ENCODE measurements around the gene NOS1AP.
"Not testable (repeated sequence)": the region's sequence is repeated elsewhere in the genome, so short reads cannot be mapped to it uniquely, and the experiment has no call there.

NOS1AP gene

DNA sequence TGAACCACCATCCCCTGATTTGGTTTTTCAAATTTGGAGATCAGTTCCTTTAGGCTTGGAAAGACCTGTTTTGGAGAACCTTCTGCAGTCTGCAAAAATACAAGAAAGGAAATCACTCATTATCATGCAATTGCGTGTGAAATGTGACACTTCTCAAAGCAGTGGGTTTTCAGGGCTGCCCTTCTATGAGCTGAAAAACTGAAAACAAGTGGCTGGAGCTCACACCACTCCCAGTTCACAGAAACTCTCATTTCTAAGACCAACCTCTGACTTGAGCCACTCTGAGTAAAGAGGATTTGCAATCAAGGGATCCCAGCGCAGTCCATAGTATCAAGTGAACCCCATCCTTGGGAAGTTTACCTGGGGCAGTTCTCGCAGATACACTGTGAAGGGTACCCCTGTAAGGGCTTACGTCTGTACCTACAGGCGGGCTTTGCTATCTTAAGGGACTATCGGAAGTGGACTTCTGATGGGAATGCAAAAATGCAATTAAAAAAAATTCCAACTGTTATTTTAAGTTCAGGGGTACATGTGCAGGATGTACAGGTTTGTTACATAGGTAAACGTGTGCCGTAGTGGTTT, 329.6 kb downstream of the NOS1AP start:
- H3K4me3 ChIP-seq (ENCODE audit: low read length): 0 out of 2 replicates have a peak overlapping the region, but pooled peaks have one; percentile 12
- peak overlapping the region; percentile 25 for H3K27ac ChIP-seq (ENCODE audit: low read length)
- H3K9me3 ChIP-seq (ENCODE audit: insufficient read depth, low read depth, low read length): no peaks in the 10 kb centered on the region
- no peaks in the 10 kb centered on the region for H3K36me3 ChIP-seq (ENCODE audit: insufficient read depth, low read depth, low read length)
- H3K27me3 ChIP-seq (ENCODE audit: insufficient read depth, low read length): no peaks in the 10 kb centered on the region
- no peak overlapping the region for H3K9ac ChIP-seq (ENCODE audit: low read depth, low read length)
- peaks cover 17% of the 10 kb centered on the region for H3K4me1 ChIP-seq (ENCODE audit: insufficient read depth, low read length)

- Histone ChIP-seq H3K4me3 (ENCODE audit: low read length) (no peak overlapping the region), H3K36me3 (ENCODE audit: insufficient read depth, low read depth, low read length) (no peaks in the 10 kb centered on the region), H3K27ac (ENCODE audit: low read length) (no peak overlapping the region), H3K4me1 (ENCODE audit: insufficient read depth, low read length) (peaks cover 17% of the 10 kb centered on the region), H3K9me3 (ENCODE audit: insufficient read depth, low read depth, low read length) (no peaks in the 10 kb centered on the region), H3K9ac (ENCODE audit: low read depth, low read length) (no peak overlapping the region), H3K27me3 (ENCODE audit: insufficient read depth, low read length) (no peaks in the 10 kb centered on the region)
Measured at GRCh38 chr1:162400790-162401355, 331.4 kb downstream of the NOS1AP start.

- Histone ChIP-seq H3K27ac (ENCODE audit: low read length) (no peak overlapping the region), H3K4me1 (ENCODE audit: insufficient read depth, low read length) (no peaks in the 10 kb centered on the region; the same call in 1 of the 2 replicates), H3K9ac (ENCODE audit: low read depth, low read length) (no peak overlapping the region), H3K27me3 (ENCODE audit: insufficient read depth, low read length) (no peaks in the 10 kb centered on the region), H3K9me3 (ENCODE audit: insufficient read depth, low read depth, low read length) (no peaks in the 10 kb centered on the region), H3K4me3 (ENCODE audit: low read length) (no peak overlapping the region), H3K36me3 (ENCODE audit: insufficient read depth, low read depth, low read length) (no peaks in the 10 kb centered on the region)
Measured at GRCh38 chr1:162404550-162405160, 335.2 kb downstream of the NOS1AP start.

- Histone ChIP-seq H3K9me3 (ENCODE audit: insufficient read depth, low read depth, low read length) (no peaks in the 10 kb centered on the region), H3K36me3 (ENCODE audit: insufficient read depth, low read depth, low read length) (no peaks in the 10 kb centered on the region), H3K9ac (ENCODE audit: low read depth, low read length) (no peak overlapping the region), H3K27me3 (ENCODE audit: insufficient read depth, low read length) (no peaks in the 10 kb centered on the region), H3K4me1 (ENCODE audit: insufficient read depth, low read length) (no peaks in the 10 kb centered on the region), H3K4me3 (ENCODE audit: low read length) (no peak overlapping the region), H3K27ac (ENCODE audit: low read length) (no peak overlapping the region)
Measured at GRCh38 chr1:162405800-162406199, 336.3 kb downstream of the NOS1AP start.

GRCh38 chr1:162406811-162407210, 337.3 kb downstream of the NOS1AP start:
- H3K27me3 ChIP-seq (ENCODE audit: insufficient read depth, low read length): no peaks in the 10 kb centered on the region
- H3K27ac ChIP-seq (ENCODE audit: low read length): no peak overlapping the region
- no peaks in the 10 kb centered on the region for H3K4me1 ChIP-seq (ENCODE audit: insufficient read depth, low read length)
- H3K36me3 ChIP-seq (ENCODE audit: insufficient read depth, low read depth, low read length): no peaks in the 10 kb centered on the region
- H3K9ac ChIP-seq (ENCODE audit: low read depth, low read length): no peak overlapping the region
- H3K9me3 ChIP-seq (ENCODE audit: insufficient read depth, low read depth, low read length): no peaks in the 10 kb centered on the region
- no peak overlapping the region for H3K4me3 ChIP-seq (ENCODE audit: low read length)

DNA sequence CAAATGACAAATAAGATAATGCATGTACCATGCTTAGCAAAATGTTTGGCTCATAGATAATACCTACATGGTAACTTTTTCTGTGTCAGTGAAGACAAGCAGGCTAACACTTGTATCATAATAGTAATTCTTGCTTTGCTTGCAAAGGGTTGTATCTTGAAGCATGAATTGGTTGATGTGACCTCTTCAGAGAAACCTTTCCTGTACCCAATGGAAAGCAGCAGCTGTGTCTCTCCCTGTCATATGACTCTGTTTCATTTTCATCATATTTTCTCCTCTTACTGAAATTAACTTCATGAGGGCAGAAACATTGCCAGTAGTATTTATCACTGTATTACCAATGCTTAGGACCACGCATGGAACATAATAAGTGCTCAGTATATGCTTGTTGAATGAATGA, 338.0 kb downstream of the NOS1AP start:
- Histone ChIP-seq H3K9ac (ENCODE audit: low read depth, low read length) (no peak overlapping the region), H3K27me3 (ENCODE audit: insufficient read depth, low read length) (no peaks in the 10 kb centered on the region), H3K36me3 (ENCODE audit: insufficient read depth, low read depth, low read length) (no peaks in the 10 kb centered on the region), H3K9me3 (ENCODE audit: insufficient read depth, low read depth, low read length) (no peaks in the 10 kb centered on the region), H3K27ac (ENCODE audit: low read length) (no peak overlapping the region), H3K4me1 (ENCODE audit: insufficient read depth, low read length) (no peaks in the 10 kb centered on the region), H3K4me3 (ENCODE audit: low read length) (no peak overlapping the region)

DNA sequence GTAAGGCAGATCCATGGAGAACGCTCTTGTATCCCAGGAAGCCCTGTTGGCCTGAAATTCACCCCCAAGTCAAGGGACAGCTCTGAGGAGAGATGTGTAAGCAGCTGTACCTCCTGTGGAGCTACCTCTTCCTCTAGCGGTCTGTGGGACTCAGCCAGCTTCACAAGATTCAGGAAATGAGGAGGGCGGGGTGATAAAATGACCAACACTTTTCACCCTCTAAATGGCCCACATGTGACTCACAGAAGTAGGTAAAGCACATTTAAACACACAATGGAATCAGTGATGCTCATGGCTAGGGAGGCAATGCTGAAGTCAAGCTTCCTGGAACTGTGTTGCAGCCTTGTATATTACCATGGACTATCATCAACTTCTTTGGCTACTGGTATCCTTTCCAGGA, 342.5 kb downstream of the NOS1AP start, which contains the start of gene SH2D1B:
TSS of gene SH2D1B (minus strand) at position 135 of the 400 bp plus-strand sequence. CDS start at position 15, 120 bp downstream.
- H3K9ac ChIP-seq (ENCODE audit: low read depth, low read length): no peak within 1 kb of the TSS
- H3K4me3 ChIP-seq (ENCODE audit: low read length): no peak within 1 kb of the TSS
- no peak within 1 kb of the TSS for H3K27ac ChIP-seq (ENCODE audit: low read length)

DNA sequence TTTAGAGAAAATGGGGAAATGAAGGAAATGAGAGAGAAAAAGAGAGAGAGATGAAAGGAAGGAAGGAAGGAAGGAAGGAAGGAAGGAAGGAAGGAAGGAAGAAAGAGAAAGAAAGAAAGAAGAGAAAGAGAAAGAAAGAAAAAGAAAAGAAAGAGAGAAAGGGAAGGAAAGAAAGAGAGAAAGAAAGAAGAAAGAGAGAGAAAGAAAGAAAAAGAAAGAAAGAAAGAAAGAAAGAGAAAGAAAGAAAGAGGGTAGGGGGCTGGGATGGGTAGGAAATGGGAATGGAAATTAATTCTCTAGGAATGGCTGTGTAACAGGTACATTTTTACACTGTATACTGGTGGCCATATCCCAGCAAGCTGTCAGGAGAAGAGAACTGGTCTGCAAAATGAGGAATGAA, 346.7 kb downstream of the NOS1AP start:
- H3K27me3 ChIP-seq (ENCODE audit: insufficient read depth, low read length): no peaks in the 10 kb centered on the region
- no peak overlapping the region for H3K27ac ChIP-seq (ENCODE audit: low read length)
- H3K9ac ChIP-seq (ENCODE audit: low read depth, low read length): no peak overlapping the region
- peaks cover 5% of the 10 kb centered on the region; the same call in 1 of the 2 replicates for H3K9me3 ChIP-seq (ENCODE audit: insufficient read depth, low read depth, low read length)
- no peak overlapping the region for H3K4me3 ChIP-seq (ENCODE audit: low read length)
- no peaks in the 10 kb centered on the region for H3K36me3 ChIP-seq (ENCODE audit: insufficient read depth, low read depth, low read length)
- no peaks in the 10 kb centered on the region for H3K4me1 ChIP-seq (ENCODE audit: insufficient read depth, low read length)

More for the DNA sequence above, 342.5 kb downstream of the NOS1AP start, which contains the start of gene SH2D1B:
- no peaks in the 10 kb centered on the region for H3K36me3 ChIP-seq (ENCODE audit: insufficient read depth, low read depth, low read length)
- H3K27me3 ChIP-seq (ENCODE audit: insufficient read depth, low read length): no peaks in the 10 kb centered on the region
- peaks cover 5% of the 10 kb centered on the region; the same call in 1 of the 2 replicates for H3K9me3 ChIP-seq (ENCODE audit: insufficient read depth, low read depth, low read length)
- H3K4me1 ChIP-seq (ENCODE audit: insufficient read depth, low read length): no peaks in the 10 kb centered on the region

GRCh38 chr1:162416909-162417308, 347.4 kb downstream of the NOS1AP start:
- no peak overlapping the region for H3K27ac ChIP-seq (ENCODE audit: low read length)
- H3K4me1 ChIP-seq (ENCODE audit: insufficient read depth, low read length): no peaks in the 10 kb centered on the region
- no peaks in the 10 kb centered on the region for H3K36me3 ChIP-seq (ENCODE audit: insufficient read depth, low read depth, low read length)
- peaks cover 5% of the 10 kb centered on the region; the same call in 1 of the 2 replicates for H3K9me3 ChIP-seq (ENCODE audit: insufficient read depth, low read depth, low read length)
- H3K9ac ChIP-seq (ENCODE audit: low read depth, low read length): no peak overlapping the region
- no peak overlapping the region for H3K4me3 ChIP-seq (ENCODE audit: low read length)
- no peaks in the 10 kb centered on the region for H3K27me3 ChIP-seq (ENCODE audit: insufficient read depth, low read length)

DNA sequence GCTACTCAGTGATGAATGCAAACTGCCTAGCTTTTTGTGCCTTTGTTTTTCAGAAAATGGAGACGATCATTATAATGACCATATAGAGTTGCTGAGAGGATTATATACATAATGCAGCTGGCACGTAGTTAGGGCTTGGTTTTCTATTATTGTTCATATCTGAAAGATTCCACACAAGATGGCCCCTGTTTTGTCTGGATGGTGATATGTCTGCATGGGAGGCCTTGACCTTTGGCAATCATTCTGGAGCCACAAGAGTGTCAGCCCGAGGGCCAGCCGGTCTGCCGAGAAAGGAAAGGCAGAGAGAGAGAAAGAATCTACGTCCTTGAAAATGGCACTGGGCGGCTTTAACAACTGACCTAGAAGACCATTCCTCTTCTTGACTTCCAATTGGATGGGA, 348.2 kb downstream of the NOS1AP start:
- Histone ChIP-seq H3K4me3 (ENCODE audit: low read length) (no peak overlapping the region), H3K27ac (ENCODE audit: low read length) (no peak overlapping the region), H3K36me3 (ENCODE audit: insufficient read depth, low read depth, low read length) (no peaks in the 10 kb centered on the region), H3K9ac (ENCODE audit: low read depth, low read length) (no peak overlapping the region), H3K4me1 (ENCODE audit: insufficient read depth, low read length) (no peaks in the 10 kb centered on the region), H3K27me3 (ENCODE audit: insufficient read depth, low read length) (no peaks in the 10 kb centered on the region), H3K9me3 (ENCODE audit: insufficient read depth, low read depth, low read length) (peaks cover 5% of the 10 kb centered on the region; the same call in 1 of the 2 replicates)

GRCh38 chr1:162418584-162418983, 349.1 kb downstream of the NOS1AP start:
- not testable (repeated sequence) for H3K27me3 ChIP-seq (ENCODE audit: insufficient read depth, low read length); H3K4me3 ChIP-seq (ENCODE audit: low read length); H3K27ac ChIP-seq (ENCODE audit: low read length); H3K9me3 ChIP-seq (ENCODE audit: insufficient read depth, low read depth, low read length); H3K4me1 ChIP-seq (ENCODE audit: insufficient read depth, low read length); H3K9ac ChIP-seq (ENCODE audit: low read depth, low read length); H3K36me3 ChIP-seq (ENCODE audit: insufficient read depth, low read depth, low read length)

GRCh38 chr1:162419450-162419931, 350.0 kb downstream of the NOS1AP start:
- H3K27ac ChIP-seq (ENCODE audit: low read length); H3K9me3 ChIP-seq (ENCODE audit: insufficient read depth, low read depth, low read length); H3K9ac ChIP-seq (ENCODE audit: low read depth, low read length): not testable (repeated sequence)

More at GRCh38 chr1:162419450-162419931, 350.0 kb downstream of the NOS1AP start:
- not testable (repeated sequence) for H3K27me3 ChIP-seq (ENCODE audit: insufficient read depth, low read length); H3K4me3 ChIP-seq (ENCODE audit: low read length); H3K36me3 ChIP-seq (ENCODE audit: insufficient read depth, low read depth, low read length); H3K4me1 ChIP-seq (ENCODE audit: insufficient read depth, low read length)

Data from iPS-20b (cell line).